ENCODE data around the gene RUNDC3A.

The RUNDC3A gene

GRCh38 chr17:44344939-44345453 lies 36.6 kb downstream of the RUNDC3A start, which contains the start of gene GRN (continued):
- TF ChIP-seq ZNF324 (tag by site-specific recombination; IDR thresholded peaks at IDR 0.05) (peak; percentile 43; the same call in 1 of the 2 replicates), ZNF561 (tag by site-specific recombination; IDR thresholded peaks at IDR 0.05; ENCODE audit: borderline replicate concordance) (peak; percentile 81; the same call in 1 of the 2 replicates), ZNF423 (tag by site-specific recombination; IDR thresholded peaks at IDR 0.05) (no peak), ZNF76 (tag by site-specific recombination; IDR thresholded peaks at IDR 0.05; ENCODE audit: borderline replicate concordance, low read depth) (peak; percentile 43; the same call in 1 of the 2 replicates), ZNF510 (tag by site-specific recombination; IDR thresholded peaks at IDR 0.05; ENCODE audit: insufficient replicate concordance) (no peak), ZNF837 (tag by site-specific recombination; IDR thresholded peaks at IDR 0.05) (no peak), ZNF654 (tag by site-specific recombination; IDR thresholded peaks at IDR 0.05; ENCODE audit: low read depth) (no peak), ZBTB8A (tag by site-specific recombination; IDR thresholded peaks at IDR 0.05) (peak; percentile 38; the same call in 1 of the 2 replicates), ZNF146 (tag by site-specific recombination; IDR thresholded peaks at IDR 0.05) (peak; percentile 55; the same call in 1 of the 2 replicates), HOXC10 (CRISPR knock-in tag; IDR thresholded peaks at IDR 0.05) (no peak), ZEB2 (tag by site-specific recombination; IDR thresholded peaks at IDR 0.05) (peak; percentile 36; the same call in 1 of the 2 replicates), ZNF366 (tag by site-specific recombination; conservative IDR thresholded peaks at IDR 0.05) (peak; percentile 95), ZNF223 (tag by site-specific recombination; IDR thresholded peaks at IDR 0.05) (no peak), OSR2 (tag by site-specific recombination; IDR thresholded peaks at IDR 0.05) (no peak), ZNF10 (tag by site-specific recombination; IDR thresholded peaks at IDR 0.05) (peak; percentile 70; the same call in 1 of the 2 replicates), KLF16 (tag by site-specific recombination; IDR thresholded peaks at IDR 0.05) (peak; percentile 74; the same call in 1 of the 2 replicates), GLIS1 (tag by site-specific recombination; IDR thresholded peaks at IDR 0.05) (peak; percentile 49; the same call in 1 of the 2 replicates), ZNF398 (tag by site-specific recombination; IDR thresholded peaks at IDR 0.05) (no peak), BCL11A (tag by site-specific recombination; IDR thresholded peaks at IDR 0.05; ENCODE audit: low read depth) (no peak), ZNF600 (tag by site-specific recombination; IDR thresholded peaks at IDR 0.05) (peak; percentile 24; the same call in 1 of the 2 replicates), SP7 (tag by site-specific recombination; IDR thresholded peaks at IDR 0.05) (peak; percentile 65), OVOL3 (tag by site-specific recombination; IDR thresholded peaks at IDR 0.05) (peak; percentile 8; the same call in 1 of the 2 replicates), ZBTB17 (tag by site-specific recombination; IDR thresholded peaks at IDR 0.05) (peak; percentile 76), ZNF629 (tag by site-specific recombination; IDR thresholded peaks at IDR 0.05) (peak; percentile 78), ZNF214 (tag by site-specific recombination; IDR thresholded peaks at IDR 0.05; ENCODE audit: borderline replicate concordance) (no peak), ZNF174 (tag by site-specific recombination; IDR thresholded peaks at IDR 0.05) (no peak), ZNF2 (tag by site-specific recombination; IDR thresholded peaks at IDR 0.05) (no peak), SALL2 (tag by site-specific recombination; IDR thresholded peaks at IDR 0.05; ENCODE audit: borderline replicate concordance) (no peak), KLF10 (tag by site-specific recombination; IDR thresholded peaks at IDR 0.05) (peak; percentile 81)
- TF ChIP-seq, protein P1, sequence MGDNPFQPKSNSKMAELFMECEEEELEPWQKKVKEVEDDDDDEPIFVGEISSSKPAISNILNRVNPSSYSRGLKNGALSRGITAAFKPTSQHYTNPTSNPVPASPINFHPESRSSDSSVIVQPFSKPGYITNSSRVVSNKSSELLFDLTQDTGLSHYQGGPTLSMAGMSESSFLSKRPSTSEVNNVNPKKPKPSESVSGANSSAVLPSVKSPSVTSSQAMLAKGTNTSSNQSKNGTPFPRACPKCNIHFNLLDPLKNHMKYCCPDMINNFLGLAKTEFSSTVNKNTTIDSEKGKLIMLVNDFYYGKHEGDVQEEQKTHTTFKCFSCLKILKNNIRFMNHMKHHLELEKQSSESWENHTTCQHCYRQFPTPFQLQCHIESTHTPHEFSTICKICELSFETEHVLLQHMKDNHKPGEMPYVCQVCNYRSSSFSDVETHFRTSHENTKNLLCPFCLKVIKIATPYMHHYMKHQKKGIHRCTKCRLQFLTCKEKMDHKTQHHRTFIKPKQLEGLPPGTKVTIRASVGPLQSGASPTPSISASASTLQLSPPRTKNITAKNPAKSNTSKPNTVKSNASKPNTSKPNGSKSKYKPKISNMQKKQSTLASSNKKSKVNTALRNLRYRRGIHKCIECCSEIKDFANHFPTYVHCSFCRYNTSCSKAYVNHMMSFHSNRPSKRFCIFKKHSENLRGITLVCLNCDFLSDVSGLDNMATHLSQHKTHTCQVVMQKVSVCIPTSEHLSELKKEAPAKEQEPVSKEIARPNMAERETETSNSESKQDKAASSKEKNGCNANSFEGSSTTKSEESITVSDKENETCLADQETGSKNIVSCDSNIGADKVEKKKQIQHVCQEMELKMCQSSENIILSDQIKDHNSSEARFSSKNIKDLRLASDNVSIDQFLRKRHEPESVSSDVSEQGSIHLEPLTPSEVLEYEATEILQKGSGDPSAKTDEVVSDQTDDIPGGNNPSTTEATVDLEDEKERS (tag by site-specific recombination; IDR thresholded peaks at IDR 0.05), result no peak
- TF ChIP-seq, protein P2, sequence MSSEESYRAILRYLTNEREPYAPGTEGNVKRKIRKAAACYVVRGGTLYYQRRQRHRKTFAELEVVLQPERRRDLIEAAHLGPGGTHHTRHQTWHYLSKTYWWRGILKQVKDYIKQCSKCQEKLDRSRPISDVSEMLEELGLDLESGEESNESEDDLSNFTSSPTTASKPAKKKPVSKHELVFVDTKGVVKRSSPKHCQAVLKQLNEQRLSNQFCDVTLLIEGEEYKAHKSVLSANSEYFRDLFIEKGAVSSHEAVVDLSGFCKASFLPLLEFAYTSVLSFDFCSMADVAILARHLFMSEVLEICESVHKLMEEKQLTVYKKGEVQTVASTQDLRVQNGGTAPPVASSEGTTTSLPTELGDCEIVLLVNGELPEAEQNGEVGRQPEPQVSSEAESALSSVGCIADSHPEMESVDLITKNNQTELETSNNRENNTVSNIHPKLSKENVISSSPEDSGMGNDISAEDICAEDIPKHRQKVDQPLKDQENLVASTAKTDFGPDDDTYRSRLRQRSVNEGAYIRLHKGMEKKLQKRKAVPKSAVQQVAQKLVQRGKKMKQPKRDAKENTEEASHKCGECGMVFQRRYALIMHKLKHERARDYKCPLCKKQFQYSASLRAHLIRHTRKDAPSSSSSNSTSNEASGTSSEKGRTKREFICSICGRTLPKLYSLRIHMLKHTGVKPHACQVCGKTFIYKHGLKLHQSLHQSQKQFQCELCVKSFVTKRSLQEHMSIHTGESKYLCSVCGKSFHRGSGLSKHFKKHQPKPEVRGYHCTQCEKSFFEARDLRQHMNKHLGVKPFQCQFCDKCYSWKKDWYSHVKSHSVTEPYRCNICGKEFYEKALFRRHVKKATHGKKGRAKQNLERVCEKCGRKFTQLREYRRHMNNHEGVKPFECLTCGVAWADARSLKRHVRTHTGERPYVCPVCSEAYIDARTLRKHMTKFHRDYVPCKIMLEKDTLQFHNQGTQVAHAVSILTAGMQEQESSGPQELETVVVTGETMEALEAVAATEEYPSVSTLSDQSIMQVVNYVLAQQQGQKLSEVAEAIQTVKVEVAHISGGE (tag by site-specific recombination; conservative IDR thresholded peaks at IDR 0.05; ENCODE audit: low read depth), result peak; percentile 34; the same call in 1 of the 2 replicates
- TF ChIP-seq, protein P3, sequence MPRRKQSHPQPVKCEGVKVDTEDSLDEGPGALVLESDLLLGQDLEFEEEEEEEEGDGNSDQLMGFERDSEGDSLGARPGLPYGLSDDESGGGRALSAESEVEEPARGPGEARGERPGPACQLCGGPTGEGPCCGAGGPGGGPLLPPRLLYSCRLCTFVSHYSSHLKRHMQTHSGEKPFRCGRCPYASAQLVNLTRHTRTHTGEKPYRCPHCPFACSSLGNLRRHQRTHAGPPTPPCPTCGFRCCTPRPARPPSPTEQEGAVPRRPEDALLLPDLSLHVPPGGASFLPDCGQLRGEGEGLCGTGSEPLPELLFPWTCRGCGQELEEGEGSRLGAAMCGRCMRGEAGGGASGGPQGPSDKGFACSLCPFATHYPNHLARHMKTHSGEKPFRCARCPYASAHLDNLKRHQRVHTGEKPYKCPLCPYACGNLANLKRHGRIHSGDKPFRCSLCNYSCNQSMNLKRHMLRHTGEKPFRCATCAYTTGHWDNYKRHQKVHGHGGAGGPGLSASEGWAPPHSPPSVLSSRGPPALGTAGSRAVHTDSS (tag by site-specific recombination; IDR thresholded peaks at IDR 0.05), result peak; percentile 50; the same call in 1 of the 2 replicates
